Ascending aorta (tissue), 2 donors: ENCODE data around the gene KRTAP13-3. TPM values are rescaled to one million over a fixed set of nuclear protein-coding genes. Genes with fewer than 3 reads are reported as not detected.

Source experiments
- DNase-seq, 2 donors: peaks; one replicate each; pipeline ENCODE4 v3.0.0-alpha.2; 2019; ENCODE audit warnings: low spot score in 2 of 2
- H3K27ac ChIP-seq, 2 donors: fragments of 200-600 bp; sonication (generic); one replicate each; pipeline ENCODE4 v1.5.1; 2016 to 2017; ENCODE audit warnings: mild to moderate bottlenecking in 1 of 2
- H3K27me3 ChIP-seq: fragments of 200-600 bp; sonication (generic); one replicate; pipeline ENCODE4 v1.5.1; 2017
- H3K36me3 ChIP-seq, 2 donors: fragments of 200-600 bp; sonication (generic); one replicate each; pipeline ENCODE4 v1.5.1; 2016
- H3K4me1 ChIP-seq, 2 donors: fragments of 200-600 bp; sonication (generic); one replicate each; pipeline ENCODE4 v1.5.1; 2016 to 2017; ENCODE audit warnings: mild to moderate bottlenecking in 1 of 2
- H3K4me3 ChIP-seq, 2 donors: fragments of 200-600 bp; sonication (generic); one replicate each; pipeline ENCODE4 v1.5.1; 2016 to 2017; ENCODE audit warnings: mild to moderate bottlenecking in 1 of 2
- H3K9me3 ChIP-seq, 2 donors: fragments of 200-600 bp; sonication (generic); one replicate each; pipeline ENCODE4 v1.5.1; 2016
- CTCF ChIP-seq, 3 experiments: fragments of 200-600 bp in 2 of 3; fragments of 450-650 bp in 1 of 3; sonication (generic) in 2 of 3; IDR thresholded peaks; one replicate each; pipeline ENCODE4 v1.5.1; 2016 to 2019; ENCODE audit warnings: antibody characterized with exemption in 3 of 3, mild to moderate bottlenecking in 1 of 3, moderate library complexity in 1 of 3
- intact Hi-C: fragments of 100-400 bp; cut with DNase I; formaldehyde crosslinking; loops from one replicate; pipeline ENCODE4 v1.15.1; 2023
- total RNA-seq: library from RNA; depleted of rRNA; stranded (reverse); fragments of >200 nt; gene quantifications from one replicate; pipeline ENCODE4 v1.1.0, GENCODE V29; 2016

The KRTAP13-3 gene
- not detected for total RNA-seq

- intact Hi-C loops = no loop called here
- no peak within 1 kb of the TSS for H3K4me3 ChIP-seq
Measured at GRCh38 chr21:30425826-30426225, at the start of gene KRTAP13-3. TSS of gene KRTAP13-3 (minus strand) at chr21:30425926. CDS start at chr21:30425912, 14 bp downstream.

GRCh38 chr21:30468900-30469714 is 43.4 kb upstream of the KRTAP13-3 start:
- H3K4me1 ChIP-seq = no peaks in the 10 kb centered on the region
- no peak for TF ChIP-seq CTCF (IDR thresholded peaks at IDR 0.05)
- intact Hi-C loops = no loop called here
- H3K36me3 ChIP-seq = no peaks in the 10 kb centered on the region
- no peak overlapping the region for H3K4me3 ChIP-seq
- no peaks in the 10 kb centered on the region for H3K27me3 ChIP-seq
- no peaks in the 10 kb centered on the region for H3K9me3 ChIP-seq
- no peak for DNase-seq
- no peak overlapping the region for H3K27ac ChIP-seq

More at GRCh38 chr21:30425826-30426225, at the start of gene KRTAP13-3:
- Histone ChIP-seq H3K9me3 (no peaks in the 10 kb centered on the region), H3K36me3 (no peaks in the 10 kb centered on the region), H3K27ac (no peak within 1 kb of the TSS), H3K4me1 (no peaks in the 10 kb centered on the region), H3K27me3 (no peaks in the 10 kb centered on the region)
- TF ChIP-seq CTCF (IDR thresholded peaks at IDR 0.05) = no peak
- DNase-seq = no peak

- Histone ChIP-seq H3K27me3 (no peaks in the 10 kb centered on the region), H3K36me3 (no peaks in the 10 kb centered on the region), H3K27ac (no peak overlapping the region), H3K9me3 (no peaks in the 10 kb centered on the region), H3K4me1 (no peaks in the 10 kb centered on the region), H3K4me3 (no peak overlapping the region)
- TF ChIP-seq CTCF (IDR thresholded peaks at IDR 0.05) = no peak
- intact Hi-C loops = no loop called here
- DNase-seq = no peak
Measured at GRCh38 chr21:30463713-30464112, 38.0 kb upstream of the KRTAP13-3 start.

- intact Hi-C loops = no loop called here
- no peaks in the 10 kb centered on the region for H3K36me3 ChIP-seq
- no peaks in the 10 kb centered on the region for H3K9me3 ChIP-seq
- H3K4me1 ChIP-seq = no peaks in the 10 kb centered on the region
- no peaks in the 10 kb centered on the region for H3K27me3 ChIP-seq
- H3K4me3 ChIP-seq = no peak overlapping the region
- no peak overlapping the region for H3K27ac ChIP-seq
- no peak for DNase-seq
- no peak for TF ChIP-seq CTCF (IDR thresholded peaks at IDR 0.05)
Measured at GRCh38 chr21:30448514-30448913, 22.8 kb upstream of the KRTAP13-3 start.

GRCh38 chr21:30447056-30447455 is 21.3 kb upstream of the KRTAP13-3 start:
- H3K27ac ChIP-seq = no peak overlapping the region
- H3K27me3 ChIP-seq = no peaks in the 10 kb centered on the region
- H3K36me3 ChIP-seq = no peaks in the 10 kb centered on the region
- H3K4me3 ChIP-seq = no peak overlapping the region
- no peaks in the 10 kb centered on the region for H3K4me1 ChIP-seq
- DNase-seq = no peak
- TF ChIP-seq CTCF (IDR thresholded peaks at IDR 0.05) = no peak
- H3K9me3 ChIP-seq = no peaks in the 10 kb centered on the region
- intact Hi-C loops = no loop called here
